Liver (tissue), 3 donors: ENCODE results near the gene LTBP2.

Experiments used
- FOXA2 ChIP-seq: IDR thresholded peaks from 2 replicates; pipeline ENCODE4 v1.6.1; 2016; ENCODE audit warnings: antibody characterized with exemption
- GABPA ChIP-seq, 2 donors: IDR thresholded peaks in 1 of 2; conservative IDR thresholded peaks in 1 of 2; 2 replicates each; pipeline ENCODE4 v1.6.1; 2016; ENCODE audit warnings: antibody characterized with exemption in 2 of 2, mild to moderate bottlenecking in 1 of 2, moderate library complexity in 1 of 2
- MAX ChIP-seq: IDR thresholded peaks from 2 replicates; pipeline ENCODE4 v1.6.1; 2016; ENCODE audit warnings: antibody characterized with exemption
- RAD21 ChIP-seq, 2 donors: IDR thresholded peaks; 2 replicates each; pipeline ENCODE4 v1.6.1; 2016; ENCODE audit warnings: antibody characterized with exemption in 2 of 2, mild to moderate bottlenecking in 2 of 2
- SP1 ChIP-seq: IDR thresholded peaks from 2 replicates; pipeline ENCODE4 v1.6.1; 2018; ENCODE audit warnings: antibody characterized with exemption, mild to moderate bottlenecking
- YY1 ChIP-seq: IDR thresholded peaks from 2 replicates; pipeline ENCODE4 v1.6.1; 2016; ENCODE audit warnings: antibody characterized with exemption, mild to moderate bottlenecking
- TF ChIP-seq, protein P1 (sequence below): fragments of 150-350 bp; IDR thresholded peaks from 2 replicates; pipeline ENCODE4 v1.5.1; 2017; ENCODE audit warnings: improper control_type of control experiment, low read depth, low read length; ENCODE audit not compliant: missing input control
- TF ChIP-seq, protein P2 (sequence below): IDR thresholded peaks from 2 replicates; pipeline ENCODE4 v1.6.1; 2016; ENCODE audit warnings: antibody characterized with exemption, mild to moderate bottlenecking
- donor health status: healthy.
- donor health status: healthy.

GRCh38 chr14:74549588-74549987 is 62.4 kb downstream of the LTBP2 start:
- TF ChIP-seq, protein P1, sequence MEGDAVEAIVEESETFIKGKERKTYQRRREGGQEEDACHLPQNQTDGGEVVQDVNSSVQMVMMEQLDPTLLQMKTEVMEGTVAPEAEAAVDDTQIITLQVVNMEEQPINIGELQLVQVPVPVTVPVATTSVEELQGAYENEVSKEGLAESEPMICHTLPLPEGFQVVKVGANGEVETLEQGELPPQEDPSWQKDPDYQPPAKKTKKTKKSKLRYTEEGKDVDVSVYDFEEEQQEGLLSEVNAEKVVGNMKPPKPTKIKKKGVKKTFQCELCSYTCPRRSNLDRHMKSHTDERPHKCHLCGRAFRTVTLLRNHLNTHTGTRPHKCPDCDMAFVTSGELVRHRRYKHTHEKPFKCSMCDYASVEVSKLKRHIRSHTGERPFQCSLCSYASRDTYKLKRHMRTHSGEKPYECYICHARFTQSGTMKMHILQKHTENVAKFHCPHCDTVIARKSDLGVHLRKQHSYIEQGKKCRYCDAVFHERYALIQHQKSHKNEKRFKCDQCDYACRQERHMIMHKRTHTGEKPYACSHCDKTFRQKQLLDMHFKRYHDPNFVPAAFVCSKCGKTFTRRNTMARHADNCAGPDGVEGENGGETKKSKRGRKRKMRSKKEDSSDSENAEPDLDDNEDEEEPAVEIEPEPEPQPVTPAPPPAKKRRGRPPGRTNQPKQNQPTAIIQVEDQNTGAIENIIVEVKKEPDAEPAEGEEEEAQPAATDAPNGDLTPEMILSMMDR, result no peak
- TF ChIP-seq MAX, result no peak
- TF ChIP-seq RAD21 (IDR thresholded peaks at IDR 0.05), result no peak
- TF ChIP-seq, protein P2, sequence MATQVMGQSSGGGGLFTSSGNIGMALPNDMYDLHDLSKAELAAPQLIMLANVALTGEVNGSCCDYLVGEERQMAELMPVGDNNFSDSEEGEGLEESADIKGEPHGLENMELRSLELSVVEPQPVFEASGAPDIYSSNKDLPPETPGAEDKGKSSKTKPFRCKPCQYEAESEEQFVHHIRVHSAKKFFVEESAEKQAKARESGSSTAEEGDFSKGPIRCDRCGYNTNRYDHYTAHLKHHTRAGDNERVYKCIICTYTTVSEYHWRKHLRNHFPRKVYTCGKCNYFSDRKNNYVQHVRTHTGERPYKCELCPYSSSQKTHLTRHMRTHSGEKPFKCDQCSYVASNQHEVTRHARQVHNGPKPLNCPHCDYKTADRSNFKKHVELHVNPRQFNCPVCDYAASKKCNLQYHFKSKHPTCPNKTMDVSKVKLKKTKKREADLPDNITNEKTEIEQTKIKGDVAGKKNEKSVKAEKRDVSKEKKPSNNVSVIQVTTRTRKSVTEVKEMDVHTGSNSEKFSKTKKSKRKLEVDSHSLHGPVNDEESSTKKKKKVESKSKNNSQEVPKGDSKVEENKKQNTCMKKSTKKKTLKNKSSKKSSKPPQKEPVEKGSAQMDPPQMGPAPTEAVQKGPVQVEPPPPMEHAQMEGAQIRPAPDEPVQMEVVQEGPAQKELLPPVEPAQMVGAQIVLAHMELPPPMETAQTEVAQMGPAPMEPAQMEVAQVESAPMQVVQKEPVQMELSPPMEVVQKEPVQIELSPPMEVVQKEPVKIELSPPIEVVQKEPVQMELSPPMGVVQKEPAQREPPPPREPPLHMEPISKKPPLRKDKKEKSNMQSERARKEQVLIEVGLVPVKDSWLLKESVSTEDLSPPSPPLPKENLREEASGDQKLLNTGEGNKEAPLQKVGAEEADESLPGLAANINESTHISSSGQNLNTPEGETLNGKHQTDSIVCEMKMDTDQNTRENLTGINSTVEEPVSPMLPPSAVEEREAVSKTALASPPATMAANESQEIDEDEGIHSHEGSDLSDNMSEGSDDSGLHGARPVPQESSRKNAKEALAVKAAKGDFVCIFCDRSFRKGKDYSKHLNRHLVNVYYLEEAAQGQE, result no peak
- TF ChIP-seq FOXA2, result no peak
- TF ChIP-seq SP1, result no peak
- no peak for TF ChIP-seq GABPA (IDR thresholded peaks at IDR 0.05 in 1 of 2, conservative IDR thresholded peaks at IDR 0.05 in 1 of 2)
- no peak for TF ChIP-seq YY1
